Eye (tissue), 1 donor: ENCODE measurements around the gene AZIN2.
"Not testable (repeated sequence)": the region's sequence is repeated elsewhere in the genome, so short reads cannot be mapped to it uniquely, and the experiment has no call there.

Source experiments
- DNase-seq: peaks from one replicate; pipeline ENCODE4 v3.0.0-alpha.2; 2015

Gene AZIN2

DNA sequence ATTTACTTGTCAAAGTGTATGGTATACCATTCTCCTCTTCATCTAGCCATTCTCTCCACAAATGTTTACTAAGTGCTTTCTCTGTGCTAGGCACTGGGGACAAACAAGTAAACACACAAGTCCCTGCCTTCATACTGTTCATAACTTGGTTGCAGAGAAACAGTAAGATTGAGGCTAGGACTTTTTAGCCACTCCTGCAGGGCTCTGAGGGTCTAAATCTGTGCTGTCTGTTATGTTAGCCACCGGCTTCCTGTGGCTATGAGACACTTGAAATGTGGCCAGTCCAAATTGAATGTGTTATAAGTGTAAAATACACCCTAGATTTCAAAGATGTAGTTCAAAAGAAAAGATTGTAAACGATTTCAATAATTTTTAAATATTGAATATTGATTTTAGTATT is 50.2 kb downstream of the AZIN2 start:
- DNase-seq = no peak

DNA sequence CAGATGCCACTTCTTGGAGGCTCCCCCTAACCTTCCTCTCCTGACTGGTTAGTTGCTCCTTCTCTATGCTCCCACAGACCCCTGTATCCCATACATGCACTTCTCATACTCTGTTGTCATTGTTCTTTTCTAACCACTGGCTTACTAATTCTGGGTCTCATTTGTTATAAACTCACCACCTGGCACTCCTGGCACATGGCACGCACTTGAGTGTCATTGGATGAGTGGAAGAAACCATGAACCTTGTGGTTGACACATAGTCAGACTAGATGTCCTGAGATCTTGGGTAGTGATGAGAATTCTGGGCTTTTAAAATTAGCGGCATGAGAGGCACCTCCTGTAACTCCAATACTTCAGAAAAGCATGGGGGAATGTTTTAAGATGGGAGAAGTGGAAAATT is 51.6 kb downstream of the AZIN2 start:
- no peak for DNase-seq

DNA sequence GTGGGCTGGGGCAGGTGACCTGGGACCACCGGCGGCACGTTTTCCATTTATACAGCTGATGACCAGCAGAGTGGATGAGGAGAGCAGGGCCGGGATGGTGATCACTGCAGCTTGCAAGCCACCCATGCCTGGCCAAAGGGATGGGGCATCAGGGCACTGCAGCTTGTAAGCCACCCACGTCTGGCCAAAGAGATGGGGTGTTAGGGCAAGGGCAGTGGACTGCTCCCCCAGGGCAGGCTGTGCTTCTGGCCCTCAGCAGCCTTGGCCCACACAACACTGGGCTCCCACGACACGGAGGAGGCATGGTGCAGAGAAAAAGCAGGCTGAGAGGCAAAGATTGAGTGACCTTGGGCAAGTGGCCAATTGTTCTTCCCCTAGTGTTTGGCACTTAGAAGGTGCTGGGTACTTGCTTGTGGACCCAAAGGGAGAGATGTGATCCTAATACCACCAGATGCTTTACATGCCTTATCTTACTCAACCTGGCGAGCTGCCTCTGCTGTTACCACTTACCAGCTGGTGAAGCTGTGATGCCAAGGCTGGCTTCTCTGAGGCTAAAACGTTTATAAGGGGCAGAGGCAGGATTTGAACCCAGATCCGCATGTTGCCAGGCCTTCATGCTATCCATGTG is 52.6 kb downstream of the AZIN2 start:
- no peak for DNase-seq

DNA sequence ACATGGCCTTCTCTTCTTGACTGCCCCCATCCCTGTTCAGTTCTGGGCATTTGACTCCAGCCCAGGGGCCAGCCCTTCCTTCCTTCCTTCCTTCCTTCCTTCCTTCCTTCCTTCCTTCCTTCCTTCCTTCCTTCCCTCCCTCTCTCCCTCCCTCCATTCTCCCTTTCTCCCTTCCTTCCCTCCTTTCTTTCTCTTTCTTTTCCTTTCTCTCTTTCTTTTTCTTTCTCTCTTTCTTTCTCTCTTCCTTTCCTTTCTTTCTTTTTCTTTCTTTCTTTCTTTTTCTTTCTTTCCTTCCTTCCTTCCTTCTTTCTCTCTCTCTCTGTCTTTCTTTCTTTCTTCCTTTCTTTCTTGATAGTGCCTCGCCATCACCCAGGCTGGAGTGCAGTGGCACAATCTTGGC is 55.1 kb downstream of the AZIN2 start:
- DNase-seq = not testable (repeated sequence)

DNA sequence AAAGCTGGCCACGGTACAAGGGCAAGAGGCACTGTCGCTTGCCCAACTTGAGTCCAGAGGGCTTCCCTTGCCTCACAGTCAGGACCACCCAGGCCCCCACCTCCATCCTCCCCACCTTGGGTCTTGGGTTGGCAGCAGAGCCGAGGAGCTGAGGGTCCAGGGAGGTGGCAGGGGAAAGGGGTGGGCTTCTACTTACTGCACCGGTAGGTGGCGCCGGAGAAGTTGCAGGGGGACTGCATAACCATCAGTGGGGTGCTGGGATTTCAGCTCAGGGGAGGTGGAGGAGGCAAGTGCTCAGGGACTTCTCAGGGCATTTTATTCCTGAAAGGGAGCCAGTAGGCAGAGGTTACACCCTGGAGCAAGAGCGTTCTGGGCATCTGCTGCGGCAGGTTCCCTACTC is 56.8 kb downstream of the AZIN2 start:
- DNase-seq = peak; percentile 84

DNA sequence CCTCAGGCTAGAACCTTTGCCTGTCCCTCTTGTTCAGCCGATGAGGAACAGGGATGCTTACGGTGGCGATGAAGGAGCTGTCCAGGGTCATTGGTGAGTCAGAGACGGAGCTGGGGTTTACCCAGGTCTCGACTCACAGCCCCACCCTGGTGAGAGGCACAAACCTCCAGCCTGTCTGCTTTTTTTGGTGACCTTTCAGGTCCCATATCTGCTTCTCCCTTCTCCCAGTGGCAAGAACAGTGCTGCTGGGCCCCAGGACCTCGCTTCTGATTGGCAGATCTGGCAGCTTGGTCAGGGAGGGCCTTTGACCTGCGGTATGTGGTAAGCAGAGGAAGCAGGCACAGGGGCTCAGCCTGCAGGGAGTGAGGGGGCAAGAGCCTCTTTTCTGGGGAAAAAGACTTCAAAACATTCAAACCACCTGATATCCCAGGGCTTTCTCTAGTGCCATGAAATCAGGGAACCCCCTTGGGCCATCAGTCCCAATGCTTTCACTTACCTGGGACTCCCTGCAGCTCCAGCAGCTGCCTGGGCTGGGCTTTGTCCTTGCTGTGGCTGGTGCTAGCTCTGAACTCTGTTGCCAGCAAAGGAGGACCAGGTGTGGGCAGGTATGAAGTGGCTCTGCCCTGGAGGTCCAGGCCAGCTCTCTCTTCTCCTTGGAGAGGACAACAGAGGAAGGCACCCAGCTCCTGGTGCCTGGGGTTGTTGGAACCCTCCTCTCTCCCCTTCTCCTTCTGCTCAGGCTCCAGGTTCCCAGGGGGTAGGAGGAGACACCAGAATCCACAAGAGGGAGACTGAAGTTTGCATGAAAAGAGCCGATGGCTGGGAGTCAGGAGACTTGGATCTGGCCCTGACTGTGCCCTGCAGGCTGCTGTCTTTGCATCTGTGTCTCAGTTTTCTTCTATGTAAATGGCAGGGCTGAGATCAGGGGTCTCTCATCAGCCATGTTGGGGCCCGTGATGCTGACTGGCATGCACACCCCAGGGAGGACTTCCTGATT is 59.5 kb downstream of the AZIN2 start:
- DNase-seq = no peak

DNA sequence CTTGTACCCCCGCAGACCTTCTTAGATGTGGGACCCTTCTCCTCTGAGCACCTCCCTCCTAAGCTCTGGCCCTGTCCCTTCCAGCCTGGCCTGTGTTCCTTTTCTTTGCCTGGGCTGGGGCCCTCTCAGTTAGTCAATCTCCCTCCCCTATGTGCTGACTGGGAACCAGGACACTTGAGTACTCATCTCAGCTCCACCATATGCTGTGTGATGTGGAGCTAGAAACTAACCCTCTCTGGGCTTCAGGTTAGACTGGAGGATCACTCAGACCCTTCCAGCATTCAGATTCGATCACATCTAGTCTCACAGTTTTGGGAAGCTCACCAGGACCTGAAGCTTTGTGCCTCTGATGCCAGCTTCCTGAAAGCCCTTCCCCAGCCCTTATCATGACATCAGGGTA is 60.3 kb downstream of the AZIN2 start:
- DNase-seq = no peak

DNA sequence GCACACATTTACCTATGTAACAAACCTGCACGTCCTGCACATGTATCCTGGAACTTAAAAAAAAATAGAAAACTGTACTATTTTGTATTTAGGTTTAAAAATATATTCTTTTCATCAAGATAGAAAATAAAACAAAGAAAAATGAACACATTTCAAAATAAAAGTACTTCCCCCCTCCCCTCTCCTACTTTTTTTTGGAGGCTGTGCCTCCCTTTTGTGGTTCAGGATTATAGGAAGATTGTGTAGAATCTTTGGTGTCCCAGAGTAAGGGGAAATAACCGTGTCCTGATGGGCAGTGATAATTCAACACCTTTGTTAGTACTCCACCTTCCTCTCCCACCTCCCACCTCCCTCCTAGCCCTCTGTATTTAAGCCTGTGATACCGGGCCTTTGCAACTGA is 60.8 kb downstream of the AZIN2 start:
- no peak for DNase-seq

DNA sequence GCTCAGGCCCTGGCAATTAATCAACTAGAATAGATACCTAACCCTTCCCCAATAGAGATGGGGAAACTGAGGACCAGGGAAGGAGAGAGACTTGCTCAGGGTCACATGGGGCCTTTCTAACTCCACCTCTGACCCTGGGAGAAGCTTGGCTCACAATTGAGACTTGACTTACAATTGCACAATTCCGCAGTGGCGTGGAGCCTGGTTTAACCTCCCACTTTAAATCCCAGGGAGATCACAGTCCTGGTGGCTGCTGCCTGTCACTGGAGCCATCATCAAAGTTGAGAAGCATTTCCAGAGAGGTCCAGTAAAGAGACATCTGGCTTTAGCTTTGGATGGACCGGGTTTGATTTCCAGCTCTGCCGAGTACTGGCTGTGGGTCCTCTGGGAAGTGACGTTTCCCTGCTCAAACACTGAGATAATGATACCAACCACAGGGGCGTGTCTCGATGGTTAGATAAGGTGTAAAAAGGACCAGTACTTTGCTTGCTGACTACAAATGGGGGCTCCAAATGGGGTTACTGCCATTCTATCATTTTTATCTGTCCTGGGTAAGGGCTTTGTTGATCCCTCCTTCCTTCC is 61.6 kb downstream of the AZIN2 start:
- no peak for DNase-seq

DNA sequence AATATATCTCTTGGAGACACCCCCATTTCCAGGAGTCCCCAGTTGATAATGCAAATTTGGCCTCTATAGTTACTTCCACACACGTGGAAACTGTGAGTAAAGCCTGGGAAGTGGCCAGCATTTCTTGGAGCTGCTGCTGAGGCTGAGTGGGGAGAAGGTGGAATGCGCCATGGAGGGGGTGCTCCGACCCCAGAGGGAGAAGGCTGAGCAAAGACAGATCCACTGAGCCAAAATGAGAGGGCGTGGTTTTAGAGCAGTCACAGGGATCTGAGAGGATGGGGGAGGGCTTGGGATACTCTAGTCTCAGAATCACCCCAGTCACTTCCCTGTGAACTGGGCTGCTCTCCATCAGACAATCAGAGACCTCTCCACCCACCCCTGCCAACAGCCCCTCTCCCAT is 62.2 kb downstream of the AZIN2 start:
- DNase-seq = peak; percentile 51

DNA sequence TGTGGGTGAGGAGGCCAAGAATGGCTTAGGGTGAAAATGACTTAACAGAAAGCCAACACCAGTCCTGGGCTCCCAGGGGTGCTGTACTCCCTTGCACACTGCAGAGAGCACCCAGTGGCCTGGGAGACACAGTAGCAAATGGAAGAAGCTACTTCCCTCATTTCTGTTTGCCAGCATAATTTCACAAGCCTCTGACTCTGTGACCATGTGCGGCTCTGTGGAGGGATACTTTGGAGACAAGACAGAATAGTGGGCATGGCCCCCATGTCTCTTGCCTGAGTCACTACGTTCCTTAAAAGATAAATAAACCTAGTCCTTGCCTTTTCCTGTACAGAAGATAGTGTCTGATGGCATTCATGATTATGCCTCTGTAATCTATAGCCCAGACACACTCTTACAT is 62.7 kb downstream of the AZIN2 start:
- DNase-seq = no peak

DNA sequence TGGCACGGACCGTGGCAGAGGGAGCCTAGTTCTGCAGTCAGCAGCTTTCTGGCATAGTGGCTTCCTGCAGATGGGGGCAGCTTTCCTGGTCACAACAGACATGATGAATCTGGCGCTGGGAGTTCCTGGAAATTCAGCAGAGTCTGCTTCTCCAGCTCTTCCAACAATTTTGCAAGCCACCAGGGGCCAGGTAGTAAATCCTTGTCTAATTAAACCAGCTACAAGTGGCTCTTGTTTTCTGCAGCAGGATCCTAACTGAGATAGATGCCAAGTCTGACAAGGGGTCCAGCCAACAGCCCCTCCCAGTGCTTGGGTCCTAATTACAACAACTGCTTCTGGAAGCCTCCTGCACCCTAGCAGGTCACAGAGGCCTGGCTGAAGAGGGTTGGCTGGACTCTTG is 65.0 kb downstream of the AZIN2 start:
- no peak for DNase-seq

DNA sequence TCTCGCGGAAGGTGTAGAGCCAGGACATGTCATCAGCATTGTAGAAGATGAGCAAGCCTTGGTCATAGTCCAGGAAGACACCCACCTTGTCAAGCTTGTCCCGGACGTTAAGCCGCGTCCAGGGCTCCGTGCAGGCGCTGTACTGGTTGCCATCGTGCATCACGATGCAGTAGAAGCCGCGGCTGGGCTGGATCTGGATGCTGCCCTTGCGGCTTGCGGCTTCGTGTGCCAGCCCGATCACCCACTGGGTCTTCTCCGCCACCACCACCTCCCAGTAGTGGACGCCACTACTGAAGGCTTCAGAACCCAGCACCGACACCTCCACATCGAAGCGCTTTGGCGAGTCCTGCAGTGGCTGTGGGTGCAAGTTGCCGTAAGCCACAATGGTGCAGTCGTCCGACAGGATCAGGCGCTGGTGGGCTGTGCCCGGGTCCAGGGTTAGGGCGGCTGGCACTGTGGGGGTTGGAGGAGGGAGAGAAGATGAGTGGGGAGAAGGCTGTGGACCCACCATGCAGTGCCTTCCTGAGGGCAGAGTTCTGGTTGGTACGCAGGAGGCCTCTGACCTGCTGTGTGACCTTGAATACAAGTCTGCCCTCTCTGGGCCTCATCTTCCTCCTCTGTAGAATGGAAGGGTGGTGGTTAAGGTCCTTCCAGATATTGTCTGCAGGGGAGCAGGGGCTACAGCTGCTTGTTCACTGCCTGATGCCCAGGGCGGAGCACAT is 66.5 kb downstream of the AZIN2 start:
- DNase-seq = no peak

DNA sequence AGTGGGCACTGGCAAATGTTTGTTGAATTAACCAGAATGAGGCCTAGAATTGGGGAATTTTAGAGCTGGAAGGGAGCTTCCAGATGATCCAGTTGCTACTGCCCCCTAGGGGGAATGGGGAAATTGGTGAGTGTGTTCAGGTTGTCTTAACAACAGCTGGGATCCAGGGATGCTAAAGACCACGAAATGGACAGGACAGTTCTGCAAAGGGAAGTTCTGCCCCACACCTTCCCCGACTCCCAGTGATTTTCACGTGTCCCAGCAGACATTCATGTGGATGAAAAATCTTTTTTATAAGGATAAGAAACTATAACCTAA is 67.0 kb downstream of the AZIN2 start:
- DNase-seq = no peak

DNA sequence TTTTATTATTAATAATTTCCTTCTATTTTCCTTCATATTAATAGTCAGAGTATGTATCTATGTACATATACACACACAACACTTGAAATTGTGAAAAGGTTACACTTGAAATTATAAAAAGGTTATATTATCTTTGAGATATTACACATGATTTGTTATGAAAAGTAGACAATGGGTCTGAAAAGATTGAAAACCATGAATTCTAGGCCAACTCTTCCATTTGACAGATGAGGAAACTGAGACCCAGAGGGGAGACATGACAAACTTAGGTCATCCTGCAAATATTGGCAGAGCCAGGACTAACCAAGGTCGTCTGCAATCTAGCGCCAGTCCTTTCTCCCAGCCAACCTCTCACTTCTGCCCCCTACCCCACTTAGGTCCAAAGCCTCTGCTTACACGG is 67.7 kb downstream of the AZIN2 start:
- no peak for DNase-seq

DNA sequence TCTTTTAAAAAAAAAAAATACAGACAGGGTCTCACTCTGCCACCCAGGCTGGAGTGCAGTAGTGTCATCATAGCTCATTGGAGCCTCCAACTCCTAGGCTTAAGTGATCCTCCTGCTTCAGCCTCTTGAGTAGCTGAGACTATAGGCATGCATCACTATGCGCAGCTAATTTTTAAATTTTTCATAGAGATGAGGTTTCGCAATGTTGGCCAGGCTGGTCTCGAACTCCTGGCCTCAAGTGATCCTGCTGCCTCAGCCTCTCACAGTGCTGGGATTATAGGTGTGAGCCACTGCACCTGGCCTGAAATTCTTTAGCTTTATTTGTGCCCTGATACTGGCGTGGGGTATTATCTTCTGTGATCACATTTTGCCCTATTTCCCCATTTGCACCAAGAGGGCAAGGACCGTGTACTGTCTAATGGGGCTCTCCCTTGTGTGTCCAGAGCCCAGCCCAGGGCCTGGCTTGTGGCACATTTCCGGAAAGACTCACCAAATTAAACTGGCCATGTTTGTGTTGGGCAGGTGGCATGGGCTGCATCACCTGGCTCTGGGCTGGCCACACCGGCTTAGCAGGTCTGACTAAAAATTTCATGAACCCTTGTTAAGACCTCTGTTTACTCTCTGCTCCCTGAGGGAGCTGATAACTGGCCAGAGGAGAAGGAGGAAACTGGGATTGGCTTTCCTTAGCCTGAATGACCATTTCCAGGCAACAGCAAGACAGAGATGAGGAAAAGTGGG is 68.7 kb downstream of the AZIN2 start:
- DNase-seq = no peak

DNA sequence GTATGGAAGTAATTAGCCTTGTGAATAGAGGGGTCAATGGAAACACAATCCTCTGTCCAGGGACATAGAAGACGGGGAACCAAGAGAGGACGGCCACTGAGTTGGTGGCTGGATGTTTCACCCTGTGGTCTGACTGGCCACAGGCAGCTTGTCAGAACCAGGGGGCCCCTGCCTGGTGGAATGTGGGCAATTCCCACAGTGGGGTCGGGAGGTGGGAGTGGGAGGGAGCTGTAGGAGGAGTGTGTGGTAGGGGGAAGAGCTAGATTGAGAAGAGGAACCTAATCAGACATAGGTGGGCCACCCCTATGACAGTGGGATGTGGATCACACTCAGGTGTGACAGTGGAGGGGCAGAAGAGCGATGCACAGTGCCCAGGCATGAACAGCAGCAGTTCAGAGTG is 69.6 kb downstream of the AZIN2 start:
- DNase-seq = no peak

DNA sequence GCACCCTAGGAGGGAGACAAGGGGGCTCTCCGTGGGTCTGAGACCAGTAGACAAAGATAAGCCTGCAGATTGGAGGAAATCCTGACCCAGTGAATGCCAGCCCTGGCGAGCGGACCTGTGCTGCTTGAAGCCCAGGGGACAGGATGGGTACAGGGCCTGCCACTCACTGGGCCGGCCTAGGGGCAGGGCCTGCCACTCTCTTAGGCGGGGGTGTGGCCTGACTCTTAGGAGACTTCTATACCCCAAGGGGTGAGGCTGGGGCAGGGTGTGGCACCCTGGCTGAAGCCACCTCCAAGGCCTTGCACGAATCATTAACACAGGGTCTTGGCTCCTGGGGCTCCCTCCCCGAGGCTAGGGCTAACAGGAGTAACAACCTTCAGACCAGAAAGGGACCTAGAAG is 70.2 kb downstream of the AZIN2 start:
- DNase-seq = no peak

DNA sequence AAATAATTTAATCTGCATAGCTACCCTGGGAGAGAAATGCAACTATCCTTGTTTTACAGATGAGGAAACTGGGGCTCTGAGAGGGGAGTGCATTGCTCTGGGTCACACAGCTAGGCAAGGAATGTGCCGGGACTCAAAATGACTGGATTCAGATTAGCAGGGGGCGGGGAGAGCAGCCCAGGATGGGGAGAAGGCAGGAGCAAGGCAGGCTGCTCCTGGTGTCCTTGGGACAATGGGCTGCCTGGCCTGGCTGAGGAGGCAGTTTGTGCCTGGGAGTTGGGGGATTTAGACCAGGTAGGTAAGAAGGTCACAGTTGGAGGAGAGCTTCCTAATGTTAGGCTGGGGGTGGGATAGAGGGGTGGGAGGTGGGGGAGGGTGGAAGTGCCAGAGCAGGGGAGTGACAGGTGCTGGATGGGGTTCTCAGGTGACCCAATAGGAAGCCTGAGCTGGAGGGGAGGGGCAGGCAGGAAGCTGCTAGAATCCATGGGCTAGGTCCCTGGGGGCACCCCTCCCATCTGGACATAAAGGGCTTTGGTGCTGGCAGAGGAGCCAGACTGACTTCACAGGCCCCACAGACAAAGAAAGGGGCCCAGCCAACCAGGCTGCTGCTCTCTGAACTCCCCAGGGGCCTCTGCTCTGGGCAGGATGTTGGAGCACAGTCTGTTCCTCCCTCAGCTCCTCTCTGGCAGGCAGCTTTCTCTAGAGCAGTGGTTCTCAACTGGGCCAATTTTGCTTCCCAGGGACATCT is 71.9 kb downstream of the AZIN2 start:
- peak; percentile 73 for DNase-seq

DNA sequence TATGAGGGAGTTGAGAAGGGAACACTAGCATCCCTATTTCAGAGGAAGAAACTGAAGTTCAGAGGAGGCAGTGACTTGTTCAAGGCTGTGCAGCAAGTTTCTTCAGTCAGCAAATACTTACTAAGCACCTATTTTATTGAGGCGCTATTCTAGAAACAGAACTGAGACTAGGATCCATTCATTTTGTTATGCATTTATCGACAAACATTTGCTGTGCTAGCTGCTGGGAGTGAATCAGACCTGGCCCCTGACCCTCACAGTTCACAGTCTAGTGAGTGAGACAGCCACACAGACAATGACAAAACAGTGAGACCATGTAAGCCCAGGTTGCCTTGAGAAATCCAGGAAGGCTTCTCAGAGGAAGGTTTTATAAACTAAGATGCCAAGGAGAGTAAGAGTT is 72.7 kb downstream of the AZIN2 start:
- no peak for DNase-seq

DNA sequence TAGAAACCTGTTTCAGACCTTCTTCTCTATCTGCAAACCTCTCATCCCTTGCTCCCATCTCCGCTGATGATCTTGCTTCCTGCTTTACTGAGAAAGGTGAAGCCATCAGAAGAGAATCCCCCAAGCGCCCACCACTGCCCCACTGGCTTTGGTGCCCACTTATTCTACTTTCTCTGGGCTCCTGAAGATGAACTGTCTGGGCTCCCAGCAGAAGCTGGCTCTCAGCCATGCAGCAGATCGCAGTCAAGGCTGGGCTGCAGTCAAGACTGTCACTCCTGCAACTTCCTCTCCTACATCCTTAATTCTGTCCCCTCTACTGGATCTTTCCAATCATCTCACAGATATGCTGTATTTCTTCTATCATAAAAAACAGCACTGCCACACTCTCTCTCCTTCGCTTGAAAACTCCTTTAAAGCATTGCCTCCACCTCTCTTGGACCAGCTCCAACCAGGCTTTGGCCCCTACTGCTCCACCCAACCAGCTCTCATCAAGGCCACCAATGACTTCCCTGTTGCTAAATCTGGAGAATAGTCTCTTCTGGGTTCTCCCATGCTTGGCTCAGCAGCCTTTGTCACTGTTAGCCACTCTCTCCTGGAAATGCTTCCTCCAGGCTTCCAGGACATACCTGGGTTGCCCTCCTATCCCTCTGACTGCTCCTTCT is 75.1 kb downstream of the AZIN2 start:
- DNase-seq = no peak

DNA sequence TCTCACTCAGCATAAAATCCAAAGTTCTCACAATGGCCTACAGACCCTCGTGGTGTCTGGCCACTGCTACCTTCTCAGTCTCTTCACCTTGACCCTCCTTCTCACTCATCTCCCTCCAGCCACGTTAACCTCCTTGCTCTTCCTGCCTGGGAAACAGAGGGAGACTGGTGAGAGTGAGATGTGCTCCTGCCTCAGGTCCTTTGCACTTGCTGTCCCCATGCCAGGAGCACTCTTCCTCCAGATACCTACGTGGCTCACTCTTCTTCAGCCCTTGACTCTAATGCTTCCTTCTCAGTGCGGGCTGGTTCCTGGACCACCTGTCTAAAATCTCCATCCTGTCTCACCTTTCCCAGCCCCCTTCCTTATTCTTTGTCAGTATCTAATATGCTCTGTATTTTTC is 76.2 kb downstream of the AZIN2 start:
- no peak for DNase-seq
